Right hindlimb (tissue), 1 donor: Measurements from ENCODE around the gene GLT8D2.

ENCODE experiments used
- DNase-seq: peaks from one replicate; pipeline ENCODE4 v3.0.0-alpha.2; 2018

Gene GLT8D2

DNA sequence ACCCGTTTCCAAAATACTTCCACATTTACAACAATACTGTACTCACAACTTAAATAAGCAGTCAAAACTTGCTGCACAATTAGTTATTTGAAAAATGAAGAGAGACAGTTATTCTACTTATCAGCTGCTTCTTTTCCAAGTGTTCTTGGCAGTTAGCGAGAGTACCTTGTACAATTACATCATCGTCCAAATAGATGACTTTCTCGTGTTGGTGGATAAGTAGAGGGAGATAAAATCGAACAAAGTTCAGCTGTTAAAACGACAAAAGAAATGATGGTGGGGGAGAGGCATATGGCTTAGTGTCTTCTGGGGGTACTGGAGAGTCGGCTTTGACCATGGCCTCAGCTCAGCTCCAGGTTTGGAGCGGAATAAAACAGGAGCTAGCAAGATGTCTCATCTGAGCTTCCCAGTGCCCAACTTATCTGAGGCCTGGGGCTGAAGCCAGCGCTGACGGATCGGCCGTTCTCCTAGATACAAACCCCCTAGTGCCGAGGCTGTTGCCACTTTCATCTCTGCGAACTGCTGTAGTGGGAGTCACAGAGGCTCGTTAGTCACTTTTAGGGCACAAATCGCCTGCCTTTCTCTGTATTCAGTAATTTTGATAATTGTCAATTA lies 52.6 kb downstream of the GLT8D2 start:
- no peak for DNase-seq

DNA sequence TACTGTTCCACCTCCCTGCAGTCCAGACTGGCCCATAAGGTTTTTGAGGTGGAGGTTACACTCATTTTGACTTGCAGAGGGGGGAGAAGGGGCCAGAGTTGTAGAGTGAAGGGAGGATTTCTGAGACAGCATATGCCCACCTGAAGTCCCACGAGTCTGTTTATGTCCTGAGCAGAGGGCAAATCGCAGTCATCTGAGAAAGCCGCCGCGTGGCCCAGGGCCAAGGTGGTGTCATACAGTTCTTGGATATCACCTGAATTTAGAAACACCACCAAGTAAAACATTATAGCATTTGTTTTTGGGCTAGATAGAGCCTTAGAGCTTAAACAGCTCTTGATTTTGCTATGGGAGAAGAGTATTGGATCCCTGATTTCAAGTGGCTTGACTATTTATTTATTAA lies 53.4 kb downstream of the GLT8D2 start:
- DNase-seq: no peak

DNA sequence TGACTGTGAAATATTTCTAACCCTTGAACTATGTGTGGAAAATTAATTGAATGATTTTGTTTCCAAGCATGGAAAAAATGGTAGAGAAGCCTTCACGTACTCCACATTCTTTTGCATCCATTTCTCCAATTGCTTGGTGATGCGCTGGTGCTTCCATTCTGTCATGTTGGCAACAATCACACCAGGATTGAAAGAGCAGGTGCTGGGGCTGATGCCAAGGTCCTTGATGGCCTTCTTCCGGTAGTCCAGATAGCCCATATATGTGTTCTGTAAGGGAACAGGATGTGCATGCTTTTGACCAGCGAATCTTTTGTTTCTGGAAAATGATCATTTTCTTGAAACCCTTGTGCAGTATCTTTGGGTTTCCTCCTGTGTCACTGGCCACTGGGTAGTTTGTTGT lies 55.8 kb downstream of the GLT8D2 start:
- peak; percentile 75 for DNase-seq

DNA sequence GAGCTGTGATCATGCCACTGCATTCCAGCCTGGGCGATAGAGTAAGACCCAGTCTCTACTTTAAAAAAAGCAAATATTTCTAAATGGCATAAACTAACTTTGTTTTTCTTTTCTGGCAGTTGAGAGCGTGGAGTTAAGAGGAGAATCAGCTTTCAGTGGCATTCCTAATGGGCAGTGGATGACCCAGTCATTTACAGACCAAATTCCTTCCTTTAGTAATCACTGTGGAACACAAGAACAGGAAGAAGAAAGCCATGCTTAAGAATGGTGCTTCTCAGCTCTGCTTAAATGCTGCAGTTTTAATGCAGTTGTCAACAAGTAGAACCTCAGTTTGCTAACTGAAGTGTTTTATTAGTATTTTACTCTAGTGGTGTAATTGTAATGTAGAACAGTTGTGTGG lies 63.2 kb downstream of the GLT8D2 start:
- no peak for DNase-seq

DNA sequence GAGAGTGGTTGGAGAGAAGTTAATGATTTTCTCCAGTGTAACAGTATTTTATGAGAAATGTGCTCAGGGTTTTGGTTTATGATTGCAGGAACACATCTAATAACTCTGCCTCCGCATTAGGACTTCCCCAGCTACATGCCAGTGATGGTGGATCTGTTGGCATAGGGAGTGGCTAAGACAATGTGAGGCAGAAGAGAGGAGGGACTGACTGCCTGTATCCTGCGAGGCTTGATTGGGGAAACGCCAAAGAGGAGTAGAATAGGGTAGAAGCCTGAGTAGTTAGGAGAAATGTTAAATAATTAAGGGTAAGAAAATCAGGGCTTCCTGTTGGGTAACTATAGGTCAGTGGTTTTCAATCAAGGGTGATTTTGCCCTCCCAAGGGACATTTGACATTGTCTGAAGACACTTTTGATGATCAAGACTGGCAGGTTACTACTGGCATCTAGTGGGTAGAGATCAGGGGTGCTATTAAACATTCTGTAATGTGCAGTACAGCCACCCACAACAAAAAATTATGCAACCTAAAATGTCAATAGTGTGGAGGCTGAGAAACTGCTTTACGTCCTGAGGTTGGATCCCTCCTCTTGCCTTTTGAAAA lies 71.5 kb downstream of the GLT8D2 start:
- no peak for DNase-seq

DNA sequence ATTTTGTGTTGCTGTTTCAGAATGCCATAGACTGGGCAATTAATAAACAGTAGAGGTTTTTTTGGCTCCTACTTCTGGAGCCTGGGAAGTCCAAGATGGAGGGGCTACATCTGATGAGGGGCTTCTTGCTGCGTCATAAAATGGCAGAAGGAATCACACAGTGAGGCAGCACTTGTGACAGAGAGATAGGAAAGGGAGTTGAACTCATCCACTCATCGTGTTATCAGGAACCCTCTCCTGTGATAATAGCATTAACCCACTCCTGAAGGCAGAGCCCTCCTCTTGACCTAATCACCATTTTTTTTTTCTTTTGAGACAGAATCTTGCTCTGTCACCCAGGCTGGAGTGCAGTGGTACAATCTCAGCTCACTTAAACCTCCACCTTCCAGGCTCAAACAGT lies 74.6 kb downstream of the GLT8D2 start:
- DNase-seq: no peak

DNA sequence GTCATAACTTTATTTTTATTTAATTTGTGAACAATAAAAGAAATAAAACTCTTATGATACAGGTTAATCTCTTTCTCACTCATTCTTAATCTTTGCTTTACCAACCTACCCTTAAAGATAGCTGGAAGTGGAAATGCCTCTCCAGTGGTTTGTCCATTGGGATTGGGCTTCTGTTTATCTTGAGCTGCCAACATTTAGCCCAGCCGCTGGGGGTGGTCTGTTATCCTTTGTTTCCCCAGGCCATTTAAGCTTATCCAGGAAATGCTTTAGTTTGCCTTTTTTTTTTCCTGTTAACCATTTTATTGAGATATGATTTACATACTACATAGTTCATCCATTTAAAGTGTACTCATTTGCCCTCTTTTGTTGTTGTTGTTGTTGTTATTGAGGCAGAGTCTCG lies 76.1 kb downstream of the GLT8D2 start:
- DNase-seq: no peak

DNA sequence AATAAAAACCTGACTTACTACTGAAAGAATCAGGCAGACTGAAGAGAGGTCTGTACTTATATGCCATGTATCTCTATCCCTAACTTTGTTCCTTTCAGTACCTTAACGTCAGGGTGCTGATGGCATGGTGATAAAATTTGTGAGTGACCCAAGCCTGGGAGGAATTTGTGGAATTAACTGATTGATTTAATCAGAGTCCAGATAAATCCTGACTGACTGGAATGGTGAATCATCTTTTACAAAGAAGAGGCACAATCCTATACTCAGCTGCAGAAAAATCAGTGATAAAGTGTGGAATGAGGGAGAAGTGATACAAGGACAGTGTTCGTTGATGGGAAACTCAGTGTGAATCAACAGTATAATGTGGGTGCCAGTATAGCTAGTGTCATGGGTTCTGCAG lies 80.6 kb downstream of the GLT8D2 start:
- no peak for DNase-seq

DNA sequence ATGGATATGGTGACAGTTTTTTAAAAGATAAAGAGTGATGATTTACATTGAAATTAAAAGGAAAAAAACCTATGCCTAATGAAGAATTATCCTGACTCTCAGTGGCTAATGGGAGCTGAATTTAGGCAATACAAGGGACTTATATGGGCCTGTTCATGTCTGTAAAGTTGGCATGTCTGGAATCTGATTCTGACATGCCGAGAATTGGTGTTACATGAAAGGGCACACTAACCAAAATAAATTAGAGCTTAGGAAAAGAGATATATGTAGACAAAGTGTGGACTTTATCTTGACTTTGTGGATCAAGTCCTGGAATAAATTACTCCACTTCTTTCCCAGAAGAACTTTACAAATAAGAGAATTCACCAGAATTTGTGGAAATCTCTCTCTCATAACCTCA lies 83.3 kb downstream of the GLT8D2 start:
- no peak for DNase-seq

DNA sequence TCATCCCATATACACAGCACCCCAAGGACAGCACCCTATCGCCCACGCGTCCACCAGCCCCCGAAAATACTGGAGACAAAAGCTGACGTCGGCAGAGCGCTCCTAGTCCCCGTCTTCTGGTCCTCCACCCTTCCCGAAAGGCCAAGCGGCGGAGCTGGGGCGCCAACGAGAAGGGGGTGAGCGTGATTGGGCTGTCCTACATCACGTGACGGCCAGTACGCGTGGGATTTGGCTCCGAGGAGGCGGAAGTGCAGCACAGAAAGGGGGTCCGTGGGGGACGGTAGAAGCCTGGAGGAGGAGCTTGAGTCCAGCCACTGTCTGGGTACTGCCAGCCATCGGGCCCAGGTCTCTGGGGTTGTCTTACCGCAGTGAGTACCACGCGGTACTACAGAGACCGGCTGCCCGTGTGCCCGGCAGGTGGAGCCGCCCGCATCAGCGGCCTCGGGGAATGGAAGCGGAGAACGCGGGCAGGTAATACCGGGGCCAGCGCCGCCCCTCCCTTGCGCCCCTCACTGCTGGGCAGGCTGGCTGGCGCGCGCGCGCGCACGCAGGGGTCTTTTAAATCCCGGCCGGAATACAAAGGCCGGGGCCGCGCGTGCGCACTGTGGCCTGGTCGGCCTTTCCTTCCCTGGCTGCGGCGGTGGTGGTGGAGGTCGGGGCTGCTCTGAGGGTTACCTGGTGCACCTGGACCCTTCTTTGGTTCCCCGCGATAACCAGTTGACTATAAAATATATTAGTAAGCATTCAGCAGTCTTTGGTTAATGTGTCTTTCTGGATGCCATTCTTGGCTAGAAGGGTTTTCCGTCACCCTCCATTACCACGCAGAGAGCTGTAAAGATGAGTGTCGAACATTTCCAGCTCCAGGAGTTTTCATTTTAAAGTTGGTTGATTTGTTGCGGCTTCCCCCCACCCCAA lies 84.1 kb downstream of the GLT8D2 start, which contains the start of gene TDG:
Gene TDG (plus strand): TSS at position 283 of the 915 bp plus-strand sequence. CDS start 166 bp downstream, at position 449.
- peak; percentile 99 for DNase-seq

DNA sequence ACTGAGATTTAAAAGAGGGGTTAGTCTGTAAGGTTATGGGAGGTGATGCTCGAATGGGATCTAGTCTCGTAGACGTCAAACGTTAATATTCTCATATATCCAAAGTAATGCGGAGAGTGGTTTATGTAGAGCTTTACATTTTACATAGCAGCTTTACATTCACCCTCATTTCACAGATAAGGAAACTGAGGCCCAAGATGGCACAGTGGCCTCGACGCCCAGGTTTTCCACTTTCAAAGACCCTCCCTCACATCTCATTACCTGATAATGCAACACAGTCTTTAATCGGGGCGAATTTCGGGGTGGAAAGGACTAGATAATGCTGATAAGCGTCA lies 84.8 kb downstream of the GLT8D2 start:
- DNase-seq: no peak

DNA sequence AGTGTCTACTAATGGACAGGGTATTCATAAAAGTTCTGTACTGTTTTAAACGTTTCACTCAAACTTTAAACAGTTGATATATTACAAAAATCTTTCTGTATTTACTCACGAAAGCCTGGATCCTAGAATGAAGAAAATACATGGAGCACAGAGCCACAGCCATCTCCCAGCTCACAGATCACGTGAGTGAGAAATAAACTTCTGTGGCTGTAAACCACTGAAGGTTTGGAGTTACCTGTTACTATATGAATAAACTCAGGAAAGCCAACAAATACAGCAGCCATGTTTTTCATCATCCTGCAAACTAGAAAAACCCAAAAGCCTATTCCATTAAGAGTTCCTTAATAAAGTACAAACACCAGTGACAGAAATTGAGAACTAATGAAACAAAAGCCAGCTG lies 85.2 kb downstream of the GLT8D2 start:
- DNase-seq: no peak

DNA sequence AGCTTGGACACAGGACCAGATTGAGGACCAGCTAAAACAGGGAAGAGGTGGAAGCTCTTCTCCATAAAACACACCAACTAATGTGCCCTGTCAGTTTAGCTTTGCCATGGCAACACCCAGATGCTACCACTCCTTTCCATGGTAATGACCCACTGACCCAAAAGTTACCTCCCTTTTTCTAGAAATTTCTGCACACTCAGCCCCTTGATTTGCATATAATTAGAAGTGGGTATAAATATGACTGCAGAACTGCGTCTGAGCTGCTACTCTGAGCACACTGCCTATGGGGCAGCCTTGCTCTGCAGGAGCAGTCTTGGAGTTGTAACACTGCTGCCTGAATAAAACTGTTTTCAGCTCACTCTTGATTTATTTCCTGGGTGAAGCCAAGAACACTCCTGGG lies 87.5 kb downstream of the GLT8D2 start:
- DNase-seq: no peak

DNA sequence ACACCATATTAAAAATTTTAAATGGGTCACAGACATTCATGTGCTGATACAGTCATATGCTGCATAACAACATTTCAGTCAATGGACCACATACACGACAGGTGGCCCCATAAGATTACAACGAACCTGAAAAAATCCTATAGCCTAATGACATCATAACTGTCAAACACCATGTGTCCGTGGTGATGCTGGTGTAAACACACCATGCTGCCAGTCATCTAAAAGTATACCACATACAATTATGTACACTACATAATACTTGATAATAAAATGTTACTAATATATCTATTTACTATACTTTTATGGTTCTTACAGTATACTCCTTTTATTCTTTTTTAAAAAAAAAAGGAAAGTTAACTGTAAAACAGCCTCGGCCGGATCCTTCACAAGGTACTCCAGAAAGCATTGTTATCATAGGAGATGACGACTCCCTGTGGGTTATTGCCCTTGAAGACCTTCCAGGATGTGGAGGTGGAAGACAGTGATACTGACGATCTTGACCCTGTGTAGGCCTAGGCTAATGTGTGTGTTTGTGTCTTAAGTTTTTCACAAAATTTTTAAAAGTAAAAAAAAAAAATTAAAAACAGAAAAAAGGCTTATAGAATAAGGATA lies 89.3 kb downstream of the GLT8D2 start:
- no peak for DNase-seq

DNA sequence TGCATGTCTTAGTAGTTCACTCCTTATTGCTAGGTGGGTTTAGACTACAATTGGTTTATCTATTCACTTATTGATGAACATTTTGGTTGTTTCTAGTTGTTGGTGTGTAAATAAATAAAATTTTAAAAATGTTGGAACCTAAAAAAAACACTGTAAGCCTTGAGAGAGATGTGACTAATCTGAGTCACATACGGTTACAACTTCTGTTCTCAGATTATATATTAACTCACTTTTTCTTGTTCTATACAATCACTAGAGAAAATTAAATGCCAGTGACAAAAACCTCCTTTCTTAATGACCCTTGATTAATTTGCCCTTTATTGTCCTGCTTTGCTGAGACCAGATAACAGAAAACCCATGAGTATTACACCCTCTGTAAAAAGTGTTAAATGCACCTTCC lies 91.4 kb downstream of the GLT8D2 start:
- DNase-seq: no peak

DNA sequence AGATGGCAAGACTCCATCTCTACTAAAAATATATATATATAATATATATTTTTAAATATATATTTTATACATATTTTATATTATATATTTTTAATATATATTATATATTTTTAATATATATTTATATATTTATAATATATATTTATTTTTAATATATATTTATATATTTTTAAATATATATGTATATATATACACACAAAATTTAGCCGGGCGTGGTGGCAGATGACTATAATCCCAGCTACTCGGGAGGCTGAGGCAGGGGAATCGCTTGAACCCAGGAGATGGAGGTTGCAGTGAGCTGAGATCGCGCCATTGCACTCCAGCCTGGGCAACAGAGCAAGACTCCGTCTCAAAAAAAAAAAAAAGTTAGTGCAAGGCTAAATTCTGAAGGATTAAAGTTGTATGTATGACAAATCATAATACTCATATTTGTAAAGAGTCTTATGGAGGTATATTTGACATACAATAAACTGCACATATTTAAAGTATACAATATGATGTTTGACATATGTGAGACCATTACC lies 92.1 kb downstream of the GLT8D2 start:
- no peak for DNase-seq

DNA sequence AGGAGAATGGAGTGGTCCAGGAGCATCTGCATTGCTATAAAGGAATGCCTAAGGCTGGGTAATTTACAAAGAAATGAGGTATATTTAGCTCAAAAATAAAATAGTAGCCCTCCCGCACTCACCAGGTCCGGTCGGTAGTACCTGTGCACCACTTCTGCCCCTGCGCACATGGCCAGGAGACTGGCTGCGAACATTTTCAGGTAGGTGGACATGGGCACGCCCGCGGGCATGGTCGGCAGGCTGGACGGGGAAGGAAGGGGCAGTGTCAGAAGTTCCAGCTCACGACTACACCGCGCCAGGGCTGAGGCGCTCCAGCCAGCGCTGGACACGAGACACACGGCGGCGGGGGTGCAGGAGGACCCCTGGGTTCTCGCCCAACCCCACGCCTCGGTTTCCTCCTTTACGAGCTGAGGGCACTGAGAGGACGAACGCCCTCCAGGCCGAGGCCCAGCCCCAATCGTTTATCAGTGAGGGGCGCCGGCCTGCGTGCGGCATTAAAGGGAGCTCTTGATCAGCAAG lies 93.4 kb downstream of the GLT8D2 start:
- DNase-seq: no peak

DNA sequence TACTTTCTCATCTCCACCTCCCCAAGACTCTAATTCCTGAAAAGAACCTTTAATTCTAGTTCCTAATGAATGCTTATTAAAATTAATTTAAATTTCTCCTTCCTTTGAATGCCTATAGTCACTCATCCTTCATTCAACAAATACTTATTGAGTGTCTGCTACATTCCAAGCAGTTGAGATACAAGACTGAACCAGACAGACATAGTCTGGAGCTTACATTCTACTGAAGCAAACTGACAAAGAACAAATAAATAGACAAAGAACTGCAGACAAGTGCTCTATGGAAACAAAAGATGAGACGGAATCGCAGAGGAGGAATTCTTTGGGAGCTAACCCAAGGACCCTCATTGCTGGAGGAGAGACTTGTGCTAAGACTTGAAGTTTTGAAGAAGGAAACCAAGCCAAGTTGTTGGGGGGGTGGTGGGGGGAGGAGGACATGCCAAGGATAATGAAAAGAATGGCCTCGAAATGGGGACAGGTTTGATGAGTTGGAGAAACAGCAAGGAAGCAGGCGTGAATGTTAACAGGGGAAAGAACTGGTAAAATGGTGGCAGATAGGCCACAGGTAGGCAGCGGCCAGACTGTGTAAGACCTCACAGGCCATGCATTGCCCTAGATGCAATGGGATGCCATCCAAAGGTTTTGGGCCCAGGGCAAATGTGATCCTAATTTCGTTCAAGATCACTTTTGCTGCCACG lies 94.0 kb downstream of the GLT8D2 start:
- DNase-seq: no peak

DNA sequence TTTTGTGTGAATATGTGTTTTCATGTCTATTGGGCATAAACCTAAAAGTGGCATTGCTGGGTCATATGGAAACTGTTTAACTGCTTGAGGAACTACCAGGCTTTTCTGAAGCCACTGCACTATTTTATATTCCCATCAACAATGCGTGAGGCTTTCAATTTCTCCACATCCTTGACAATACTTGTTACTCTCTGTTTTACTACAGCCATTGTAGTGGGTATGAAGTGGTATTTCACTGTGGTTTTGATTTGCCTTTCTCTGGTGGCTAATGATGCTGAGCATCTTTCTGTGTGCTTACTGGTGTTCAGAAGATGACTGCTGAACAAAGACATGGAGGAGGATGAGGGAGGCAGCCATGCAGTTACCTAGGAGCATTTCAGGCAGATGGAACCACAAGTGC lies 97.5 kb downstream of the GLT8D2 start:
- no peak for DNase-seq

DNA sequence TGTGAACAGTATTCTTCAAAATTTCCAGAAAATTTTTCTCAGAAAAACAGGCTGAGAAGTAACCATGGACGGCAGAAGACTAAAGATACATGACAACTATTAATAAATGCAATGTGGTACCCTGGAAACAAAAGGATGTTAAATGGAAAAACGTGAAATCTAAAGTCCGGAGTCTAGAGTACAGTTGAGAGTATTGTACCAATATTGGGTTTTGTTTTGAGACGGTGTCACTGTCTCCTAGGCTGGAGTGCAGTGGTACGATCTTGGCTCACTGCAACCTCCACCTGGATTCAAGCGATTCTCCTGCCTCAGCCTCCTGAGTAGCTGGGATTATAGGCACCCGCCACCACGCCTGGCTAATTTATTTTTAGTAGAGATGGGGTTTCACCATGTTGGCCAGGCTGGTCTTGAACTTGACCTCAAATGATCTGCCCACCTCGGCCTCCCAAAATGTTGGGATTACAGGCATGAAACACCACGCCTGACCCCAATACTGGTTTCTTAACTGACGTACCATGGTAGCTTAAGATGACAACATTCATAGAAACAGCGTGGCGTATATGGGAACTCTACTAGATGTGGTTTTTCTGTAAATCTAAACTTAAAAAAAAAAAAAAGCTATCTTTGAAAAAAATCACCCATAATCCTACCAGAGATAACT lies 101.1 kb downstream of the GLT8D2 start:
- no peak for DNase-seq

DNA sequence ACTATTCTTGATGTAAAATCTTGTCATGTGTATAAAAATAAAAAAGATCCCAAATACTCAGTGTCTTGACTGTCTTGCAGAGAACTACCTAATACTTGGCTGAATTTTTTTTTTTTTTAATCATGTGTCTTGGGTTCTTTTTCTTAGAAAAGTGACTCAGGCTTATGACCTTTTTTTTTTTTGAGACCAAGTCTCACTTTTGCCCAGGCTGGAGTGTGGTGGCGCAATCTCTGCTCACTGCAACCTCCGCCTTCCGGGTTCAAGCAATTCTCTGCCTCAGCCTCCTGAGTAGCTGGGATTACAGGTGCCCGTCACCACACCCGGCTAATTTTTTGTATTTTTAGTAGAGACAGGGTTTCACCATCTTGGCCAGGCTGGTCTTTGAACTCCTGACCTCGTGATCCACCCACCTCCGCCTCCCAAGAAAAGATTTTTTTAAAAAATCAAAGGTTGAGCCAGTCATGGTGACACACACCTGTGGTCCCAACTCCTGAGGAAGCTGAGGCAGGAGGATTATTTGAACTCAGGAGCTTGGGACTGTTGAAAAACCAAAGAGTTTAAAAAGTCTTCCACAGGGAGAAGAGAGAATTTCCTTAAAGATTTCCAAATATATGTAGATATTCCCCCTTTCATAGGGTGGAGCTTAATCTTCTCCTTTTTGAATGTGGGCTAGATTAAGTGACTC lies 102.0 kb downstream of the GLT8D2 start:
- no peak for DNase-seq
